SK-N-SH treated with all-trans-retinoic acid at 6 μM for 48 hours (cell line): ENCODE results near the gene PSMB3.

Source experiments
- BACH2 ChIP-seq: fragments of 250-450 bp; sonication (Bioruptor Pico); IDR thresholded peaks from 2 replicates; pipeline ENCODE4 v1.9.0; 2021; ENCODE audit warnings: mild to moderate bottlenecking, borderline replicate concordance
- GLIS3 ChIP-seq: fragments of 250-450 bp; sonication (Bioruptor Pico); IDR thresholded peaks from 2 replicates; pipeline ENCODE4 v1.5.0; 2020; ENCODE audit warnings: mild to moderate bottlenecking, moderate library complexity
- ISL1 ChIP-seq: fragments of 250-450 bp; sonication (Bioruptor Pico); IDR thresholded peaks from 2 replicates; pipeline ENCODE4 v2.1.2; 2022; ENCODE audit warnings: mild to moderate bottlenecking, moderate library complexity
- OSR1 ChIP-seq: fragments of 250-450 bp; sonication (Bioruptor Pico); IDR thresholded peaks from 2 replicates; pipeline ENCODE4 v1.8.0; 2022; ENCODE audit warnings: moderate library complexity, mild to moderate bottlenecking, inconsistent platforms
- PATZ1 ChIP-seq: fragments of 250-450 bp; sonication (Bioruptor Pico); IDR thresholded peaks from 2 replicates; pipeline ENCODE4 v1.8.0; 2020; ENCODE audit warnings: mild to moderate bottlenecking, moderate library complexity, borderline replicate concordance
- TOX ChIP-seq: fragments of 250-450 bp; sonication (Bioruptor Pico); IDR thresholded peaks from 2 replicates; pipeline ENCODE4 v1.8.0; 2021; ENCODE audit warnings: mild to moderate bottlenecking, moderate library complexity, borderline replicate concordance
- ZFP30 ChIP-seq: fragments of 450-650 bp; formaldehyde crosslinking; IDR thresholded peaks from 2 replicates; pipeline ENCODE4 v1.5.0; 2022; ENCODE audit warnings: mild to moderate bottlenecking, moderate library complexity
- ZNF565 ChIP-seq: fragments of 450-650 bp; formaldehyde crosslinking; conservative IDR thresholded peaks from 2 replicates; pipeline ENCODE4 v1.5.0; 2020; ENCODE audit warnings: low read depth, mild to moderate bottlenecking, moderate library complexity
- ZNF70 ChIP-seq: fragments of 450-650 bp; formaldehyde crosslinking; IDR thresholded peaks from 2 replicates; pipeline ENCODE4 v1.5.0; 2020; ENCODE audit warnings: mild to moderate bottlenecking, moderate library complexity
- TF ChIP-seq, protein P1 (sequence below): fragments of 250-450 bp; sonication (Bioruptor Pico); IDR thresholded peaks from 2 replicates; pipeline ENCODE4 v1.5.0; 2020; ENCODE audit warnings: mild to moderate bottlenecking, moderate library complexity

- no peak for TF ChIP-seq ISL1 (CRISPR knock-in tag)
- TF ChIP-seq, protein P1, sequence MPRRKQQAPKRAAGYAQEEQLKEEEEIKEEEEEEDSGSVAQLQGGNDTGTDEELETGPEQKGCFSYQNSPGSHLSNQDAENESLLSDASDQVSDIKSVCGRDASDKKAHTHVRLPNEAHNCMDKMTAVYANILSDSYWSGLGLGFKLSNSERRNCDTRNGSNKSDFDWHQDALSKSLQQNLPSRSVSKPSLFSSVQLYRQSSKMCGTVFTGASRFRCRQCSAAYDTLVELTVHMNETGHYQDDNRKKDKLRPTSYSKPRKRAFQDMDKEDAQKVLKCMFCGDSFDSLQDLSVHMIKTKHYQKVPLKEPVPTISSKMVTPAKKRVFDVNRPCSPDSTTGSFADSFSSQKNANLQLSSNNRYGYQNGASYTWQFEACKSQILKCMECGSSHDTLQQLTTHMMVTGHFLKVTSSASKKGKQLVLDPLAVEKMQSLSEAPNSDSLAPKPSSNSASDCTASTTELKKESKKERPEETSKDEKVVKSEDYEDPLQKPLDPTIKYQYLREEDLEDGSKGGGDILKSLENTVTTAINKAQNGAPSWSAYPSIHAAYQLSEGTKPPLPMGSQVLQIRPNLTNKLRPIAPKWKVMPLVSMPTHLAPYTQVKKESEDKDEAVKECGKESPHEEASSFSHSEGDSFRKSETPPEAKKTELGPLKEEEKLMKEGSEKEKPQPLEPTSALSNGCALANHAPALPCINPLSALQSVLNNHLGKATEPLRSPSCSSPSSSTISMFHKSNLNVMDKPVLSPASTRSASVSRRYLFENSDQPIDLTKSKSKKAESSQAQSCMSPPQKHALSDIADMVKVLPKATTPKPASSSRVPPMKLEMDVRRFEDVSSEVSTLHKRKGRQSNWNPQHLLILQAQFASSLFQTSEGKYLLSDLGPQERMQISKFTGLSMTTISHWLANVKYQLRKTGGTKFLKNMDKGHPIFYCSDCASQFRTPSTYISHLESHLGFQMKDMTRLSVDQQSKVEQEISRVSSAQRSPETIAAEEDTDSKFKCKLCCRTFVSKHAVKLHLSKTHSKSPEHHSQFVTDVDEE (CRISPR knock-in tag): no peak
- TF ChIP-seq BACH2: no peak
- TF ChIP-seq OSR1 (CRISPR knock-in tag): no peak
- TF ChIP-seq PATZ1: no peak
- TF ChIP-seq ZFP30 (CRISPR knock-in tag): no peak
- TF ChIP-seq TOX (CRISPR knock-in tag): no peak
- TF ChIP-seq ZNF565 (CRISPR knock-in tag): no peak
- no peak for TF ChIP-seq ZNF70 (CRISPR knock-in tag)
- no peak for TF ChIP-seq GLIS3 (CRISPR knock-in tag)
Measured at GRCh38 chr17:38717139-38717745, 35.3 kb upstream of the PSMB3 start.
